ENCODE results near the gene SKOR2.

DNA sequence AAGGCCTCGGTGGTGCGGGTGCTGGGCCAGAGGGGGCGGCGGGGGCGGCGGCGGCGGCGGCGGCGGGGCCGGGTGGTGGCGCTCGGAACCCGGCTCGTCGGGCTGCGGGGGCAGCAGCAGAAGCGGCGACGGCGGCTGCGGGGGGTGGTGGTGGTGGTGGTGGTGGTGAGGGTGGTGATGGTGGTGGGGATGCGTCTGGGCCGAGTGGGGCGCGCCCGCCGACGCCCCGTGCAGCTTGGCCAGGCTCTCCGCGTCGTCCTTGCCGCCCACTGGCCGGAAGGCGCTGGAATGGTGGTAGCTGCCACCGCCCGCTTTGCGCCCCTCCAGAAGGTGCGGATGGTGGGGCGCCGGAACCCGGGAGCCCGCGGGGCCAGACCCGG is 4.4 kb downstream of the SKOR2 start:
- TF ChIP-seq, protein P1, sequence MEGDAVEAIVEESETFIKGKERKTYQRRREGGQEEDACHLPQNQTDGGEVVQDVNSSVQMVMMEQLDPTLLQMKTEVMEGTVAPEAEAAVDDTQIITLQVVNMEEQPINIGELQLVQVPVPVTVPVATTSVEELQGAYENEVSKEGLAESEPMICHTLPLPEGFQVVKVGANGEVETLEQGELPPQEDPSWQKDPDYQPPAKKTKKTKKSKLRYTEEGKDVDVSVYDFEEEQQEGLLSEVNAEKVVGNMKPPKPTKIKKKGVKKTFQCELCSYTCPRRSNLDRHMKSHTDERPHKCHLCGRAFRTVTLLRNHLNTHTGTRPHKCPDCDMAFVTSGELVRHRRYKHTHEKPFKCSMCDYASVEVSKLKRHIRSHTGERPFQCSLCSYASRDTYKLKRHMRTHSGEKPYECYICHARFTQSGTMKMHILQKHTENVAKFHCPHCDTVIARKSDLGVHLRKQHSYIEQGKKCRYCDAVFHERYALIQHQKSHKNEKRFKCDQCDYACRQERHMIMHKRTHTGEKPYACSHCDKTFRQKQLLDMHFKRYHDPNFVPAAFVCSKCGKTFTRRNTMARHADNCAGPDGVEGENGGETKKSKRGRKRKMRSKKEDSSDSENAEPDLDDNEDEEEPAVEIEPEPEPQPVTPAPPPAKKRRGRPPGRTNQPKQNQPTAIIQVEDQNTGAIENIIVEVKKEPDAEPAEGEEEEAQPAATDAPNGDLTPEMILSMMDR (conservative IDR thresholded peaks at IDR 0.05; ENCODE audit: low read length): no peak
- TF ChIP-seq EZH2phosphoT487 (IDR thresholded peaks at IDR 0.05; ENCODE audit: borderline replicate concordance): no peak

All from Loucy (cell line).